Activated CD4-positive, CD25-positive, alpha-beta regulatory T cell treated with anti-CD3 and anti-CD28 coated beads, Interleukin-2, amount 50 U/mL, for 16 hours (primary cell): ENCODE data around the gene VGF.

Source experiments
- DNase-seq: peaks from one replicate; pipeline ENCODE4 v3.0.0-alpha.2; 2020; ENCODE audit warnings: low read depth, low spot score

The VGF gene

DNA sequence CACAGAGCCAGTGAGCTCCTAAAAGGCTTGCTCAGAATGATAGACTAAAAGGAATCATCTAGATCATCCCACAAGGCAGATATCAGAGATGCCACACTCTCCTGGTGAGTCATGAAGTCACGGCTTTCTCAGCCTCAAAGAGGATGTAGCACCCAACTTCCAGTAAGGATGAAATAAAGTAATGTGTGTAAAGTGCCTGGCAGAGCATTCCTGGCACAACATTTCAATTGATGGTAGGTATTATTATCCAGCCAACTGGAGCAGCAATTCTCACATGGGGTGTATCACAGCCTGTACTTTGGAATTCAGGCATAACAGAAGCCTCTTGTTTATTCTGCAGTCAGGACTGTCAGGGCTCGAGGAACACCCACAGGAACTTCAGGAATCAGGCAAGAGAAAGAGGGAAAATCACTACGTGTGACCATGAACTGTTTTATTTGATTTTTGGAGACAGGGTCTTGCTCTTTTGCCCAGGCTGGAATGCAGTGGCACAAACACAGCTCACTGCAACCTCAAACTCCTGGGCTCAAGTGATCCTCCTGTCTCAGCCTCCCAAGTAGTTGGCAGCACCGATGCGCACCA is 20.0 kb upstream of the VGF start:
- no peak for DNase-seq

GRCh38 chr7:101180130-101180755 is 14.9 kb upstream of the VGF start, which contains the start of gene NAT16:
TSS of gene NAT16 (minus strand) at chr7:101180293. CDS start at chr7:101174807, 5,486 bp downstream.
- no peak for DNase-seq

GRCh38 chr7:101179713-101180112 is 14.3 kb upstream of the VGF start:
- no peak for DNase-seq

- no peak for DNase-seq
Measured at GRCh38 chr7:101179117-101179516, 13.7 kb upstream of the VGF start.

- no peak for DNase-seq
Measured at GRCh38 chr7:101177644-101178043, 12.3 kb upstream of the VGF start.

GRCh38 chr7:101175664-101176063 is 10.3 kb upstream of the VGF start:
- DNase-seq, result no peak

GRCh38 chr7:101174322-101174854 is 9.0 kb upstream of the VGF start:
- DNase-seq, result no peak

GRCh38 chr7:101173752-101174244 is 8.4 kb upstream of the VGF start:
- no peak for DNase-seq

GRCh38 chr7:101172854-101173751 is 7.7 kb upstream of the VGF start:
- no peak for DNase-seq

DNA sequence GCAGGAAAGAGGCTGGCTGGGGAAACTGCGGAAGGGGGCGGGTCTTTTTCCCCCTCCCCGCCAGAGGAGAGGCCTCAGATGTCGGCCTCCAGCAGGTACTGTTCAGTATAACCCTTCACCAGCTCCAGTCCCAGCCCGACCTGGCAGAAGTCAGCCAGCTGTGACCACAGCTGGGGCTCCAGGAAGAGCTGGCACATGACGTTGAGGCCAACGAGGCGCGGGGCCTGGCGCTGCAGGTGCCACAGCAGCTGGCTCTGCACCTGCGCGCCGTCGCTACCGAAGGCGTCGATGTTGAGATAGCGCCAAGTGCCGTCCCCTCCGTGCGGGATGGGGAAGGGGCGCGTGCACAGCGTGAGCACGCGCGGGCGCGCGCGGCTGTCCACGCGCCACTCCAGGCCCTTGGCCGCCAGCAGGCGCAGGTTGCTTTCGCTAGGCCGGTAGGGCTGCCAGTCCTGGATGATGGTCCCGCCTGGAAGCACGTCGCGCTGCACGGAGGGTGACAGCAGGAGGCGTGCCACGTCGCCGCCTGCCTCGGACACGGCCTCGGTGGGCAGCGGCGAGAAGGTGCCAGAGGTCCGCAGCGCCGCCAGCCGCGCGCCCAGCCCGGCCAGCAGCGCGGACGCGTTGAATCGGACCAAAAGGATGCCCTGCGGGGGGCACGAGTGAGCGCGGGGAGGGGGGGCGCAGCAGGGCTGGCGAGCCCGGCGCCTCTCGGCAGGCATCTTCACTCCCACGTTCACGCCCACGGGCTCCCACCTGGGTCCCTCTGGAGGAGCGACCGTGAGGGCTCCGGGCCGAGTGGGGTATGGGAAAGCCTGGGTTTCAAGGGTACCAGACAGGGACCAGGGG is 6.9 kb upstream of the VGF start:
- DNase-seq, result no peak

DNA sequence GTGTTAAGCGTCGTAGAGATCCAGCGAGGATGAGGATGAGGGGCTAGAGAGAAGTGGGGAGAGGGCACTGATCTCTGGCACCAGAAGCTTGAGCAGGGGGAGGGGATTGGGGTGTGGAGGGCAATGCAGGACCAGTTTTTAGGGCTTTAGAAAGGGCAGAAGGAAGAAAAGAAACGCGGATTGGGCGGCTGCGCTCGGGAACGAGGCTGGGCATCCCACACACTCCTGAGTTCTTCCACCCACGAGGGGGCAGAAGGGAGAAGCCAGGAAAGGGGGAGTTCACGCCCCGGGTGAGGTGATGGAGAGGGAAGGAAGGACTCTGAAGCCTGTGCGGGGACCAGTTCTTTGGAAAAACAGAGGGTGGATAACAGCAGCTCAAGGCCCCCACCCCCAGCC is 6.1 kb upstream of the VGF start:
- no peak for DNase-seq

DNA sequence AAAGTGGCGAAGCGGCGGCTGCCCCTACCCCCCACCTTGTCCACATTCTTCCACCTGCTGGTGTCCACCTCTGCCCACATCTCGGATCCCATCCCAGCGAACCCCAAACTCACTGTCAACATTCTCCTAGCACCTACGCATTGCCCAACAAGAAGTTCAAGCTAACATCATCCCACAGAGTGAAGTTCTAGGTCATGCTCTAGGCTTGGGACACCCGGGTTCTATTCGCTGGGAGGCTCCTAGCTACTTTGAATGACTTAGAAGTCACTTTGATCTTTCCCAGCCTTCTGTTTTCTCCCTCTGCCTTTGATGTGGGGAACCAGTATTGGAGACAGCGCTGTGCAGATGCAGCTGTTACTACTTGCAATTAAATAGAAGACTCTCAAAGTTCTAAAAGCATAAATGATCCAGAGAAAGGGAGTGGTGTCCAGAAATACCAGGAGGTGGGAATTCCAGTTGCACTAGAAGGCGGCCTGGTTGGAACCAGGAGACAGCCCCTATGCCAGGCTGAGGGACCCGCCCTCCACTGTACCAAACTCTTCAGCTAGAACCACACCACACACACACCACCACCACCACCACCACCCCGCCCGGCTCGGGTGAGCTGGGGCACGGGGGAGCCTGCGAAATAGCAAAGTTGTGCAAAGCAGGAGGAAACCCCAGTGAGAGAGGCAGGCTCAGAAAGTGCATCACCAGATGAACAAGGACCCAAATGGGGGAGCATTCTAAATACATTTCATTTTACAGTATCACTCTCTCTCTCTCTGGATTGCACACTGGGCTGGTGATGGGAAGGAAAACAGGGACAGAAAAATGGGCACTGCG is 5.5 kb upstream of the VGF start:
- DNase-seq, result no peak

DNA sequence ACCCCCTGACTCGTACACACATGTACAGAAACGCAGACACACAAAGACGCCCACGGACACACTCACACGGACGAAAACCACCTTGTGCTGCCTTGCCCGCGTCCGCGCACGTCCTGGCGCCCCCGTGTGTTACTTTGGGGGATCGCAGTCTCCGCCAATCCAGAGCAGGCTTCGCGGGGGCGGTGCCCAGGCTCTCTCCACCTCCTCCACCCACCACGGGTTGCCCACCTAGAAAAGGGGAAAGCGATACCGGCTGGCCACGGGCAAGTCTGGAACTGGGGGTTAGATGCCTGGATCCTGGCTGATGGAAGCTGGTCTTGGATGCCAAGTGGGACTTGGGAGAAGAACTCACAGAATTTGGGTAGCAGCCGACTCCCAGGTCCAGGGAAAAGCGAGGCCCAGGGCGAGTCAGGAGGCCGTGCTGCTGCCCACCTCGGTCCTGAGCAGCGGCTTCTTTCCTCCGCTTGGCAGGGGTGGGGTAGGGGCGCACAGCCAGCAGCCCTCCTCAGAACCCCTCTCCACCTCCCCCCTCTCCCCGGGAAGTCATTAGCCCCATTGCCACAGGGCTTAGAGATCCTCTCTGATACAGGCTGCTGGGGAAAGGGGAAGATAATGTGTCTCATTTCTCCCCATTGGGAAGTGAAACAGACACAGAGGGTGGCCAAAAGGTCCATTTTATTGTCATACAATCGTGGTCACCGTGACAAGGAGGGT is 4.6 kb upstream of the VGF start:
- peak; percentile 60 for DNase-seq

DNA sequence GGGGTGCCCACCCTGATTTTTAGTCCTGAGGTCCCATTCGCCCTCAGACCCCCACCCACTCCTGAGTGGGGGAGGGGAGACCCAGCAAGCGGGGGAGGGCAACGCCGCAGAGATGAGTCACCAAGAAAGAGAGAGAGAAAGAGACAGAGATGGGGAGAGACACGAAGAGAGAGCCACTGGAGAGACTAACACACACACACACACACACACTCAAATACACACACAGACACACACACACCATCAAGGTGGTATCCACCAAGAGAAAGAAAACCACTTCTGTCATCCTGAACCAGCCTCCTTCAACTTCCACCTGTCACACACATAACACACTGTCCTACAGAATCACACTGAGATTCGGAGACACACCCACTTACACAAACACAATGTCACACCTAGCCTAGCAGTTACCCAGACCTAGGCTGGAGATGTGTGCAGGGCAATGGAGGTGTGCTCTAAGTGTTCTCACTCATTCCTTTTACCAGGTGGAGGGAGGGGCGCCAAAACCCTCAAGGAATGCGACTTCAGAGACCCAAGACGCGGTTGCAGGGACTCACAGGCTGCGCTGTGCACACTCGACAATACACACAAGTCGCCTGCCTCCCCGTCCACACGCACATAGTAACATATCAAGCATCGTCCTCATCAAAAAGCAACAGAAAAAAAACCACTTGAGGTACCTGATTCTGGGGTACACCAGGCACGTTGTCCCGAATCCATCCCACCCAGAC is 3.9 kb upstream of the VGF start:
- no peak for DNase-seq

DNA sequence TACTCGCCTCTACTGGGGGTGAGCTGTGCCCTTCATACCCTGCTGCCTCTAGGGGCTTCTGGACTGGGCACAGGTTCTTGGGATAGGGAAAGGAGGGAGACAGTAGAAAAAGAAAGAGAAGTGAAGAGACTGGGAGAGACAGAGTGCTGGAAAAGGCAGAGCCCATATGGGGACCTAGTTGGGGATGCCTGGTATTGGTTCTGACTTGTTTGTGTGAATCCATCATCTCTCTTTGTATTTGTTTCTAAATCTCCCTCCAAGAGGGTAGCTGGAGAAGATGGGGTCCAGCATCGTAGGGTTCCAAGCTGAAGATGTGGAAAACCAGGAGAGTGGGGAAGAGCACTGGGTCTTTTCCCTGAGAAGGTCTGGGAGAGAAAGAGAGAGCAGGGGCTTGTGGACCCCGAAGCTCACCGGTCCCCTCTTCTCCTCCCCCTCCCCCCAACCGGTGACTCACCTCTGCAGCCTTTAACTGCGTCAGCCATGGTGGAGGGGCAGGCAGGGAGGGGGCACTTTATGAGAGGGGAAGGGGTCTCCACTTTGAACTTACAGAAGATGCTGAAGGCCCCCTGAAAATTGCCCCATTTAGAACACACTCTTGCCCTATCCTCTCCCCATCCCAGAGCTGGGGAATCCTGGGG is 3.2 kb upstream of the VGF start:
- DNase-seq, result no peak

DNA sequence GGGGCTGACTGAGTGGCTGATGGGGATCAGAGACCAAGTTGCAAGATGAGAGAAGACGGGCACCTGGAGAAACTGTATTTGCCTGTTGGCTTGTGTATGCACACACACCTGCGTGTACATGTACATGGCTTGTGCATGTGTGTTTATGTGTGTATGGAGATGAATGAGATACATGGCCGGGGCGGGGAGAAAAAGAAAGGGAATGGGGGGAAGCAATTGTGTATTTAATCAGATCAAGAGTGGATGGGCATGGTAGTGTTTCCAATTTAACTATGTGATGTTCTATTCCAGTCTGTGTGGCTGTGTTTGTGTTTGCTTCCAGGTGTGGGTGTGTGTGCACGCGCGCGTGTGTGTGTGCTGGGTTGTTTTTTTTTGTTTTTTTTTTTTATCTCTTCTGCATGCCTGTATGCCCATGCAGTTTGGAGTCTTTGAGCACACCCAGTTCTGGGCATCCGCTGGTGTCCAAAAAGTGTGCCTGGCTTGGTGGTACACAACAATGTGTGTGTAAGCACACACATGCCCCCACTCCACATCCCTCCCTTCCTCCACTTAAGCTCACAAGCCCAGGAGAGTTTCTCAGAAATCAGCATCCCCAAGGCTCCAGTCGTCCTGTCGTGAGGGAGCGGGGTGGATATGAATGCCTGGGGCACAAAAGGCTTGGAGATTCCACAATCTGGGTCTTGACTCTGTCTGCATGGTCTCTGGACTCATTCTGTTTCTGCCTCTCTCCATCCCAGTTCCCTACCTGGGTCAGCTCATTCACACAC is 2.5 kb upstream of the VGF start:
- DNase-seq, result no peak

- DNase-seq, result no peak
Measured at GRCh38 chr7:101166909-101167644, 1.7 kb upstream of the VGF start.
